ENCODE data around the gene KLF6.
A peak's percentile ranks its signal among the peaks of the same experiment; 100 is the strongest.

Gene KLF6

GRCh38 chr10:3783682-3784432 lies 1.2 kb downstream of the KLF6 start:
- no peaks in the 10 kb centered on the region for H3K9me3 ChIP-seq (ENCODE audit: control insufficient read depth, insufficient read depth, low read length)
- peak overlapping the region; percentile 80 for H3K4me3 ChIP-seq (ENCODE audit: low read length)
- H4K20me1 ChIP-seq (ENCODE audit: control insufficient read depth, insufficient read depth, low read depth, low read length) = peaks cover 38% of the 10 kb centered on the region
- peaks cover 61% of the 10 kb centered on the region for H3K36me3 ChIP-seq (ENCODE audit: control insufficient read depth, low read length)
- H3K4me1 ChIP-seq (ENCODE audit: control insufficient read depth, low read length) = peaks cover 28% of the 10 kb centered on the region
- TF ChIP-seq CTCF (IDR thresholded peaks at IDR 0.05; ENCODE audit: low read depth, low read length, poor library complexity, severe bottlenecking) = no peak
- no peak for TF ChIP-seq EZH2phosphoT487 (IDR thresholded peaks at IDR 0.05; ENCODE audit: borderline replicate concordance, low read length)
- peak overlapping the region; percentile 86 for H3K4me2 ChIP-seq (ENCODE audit: low read length)
- H3K79me2 ChIP-seq (ENCODE audit: control insufficient read depth, low read length) = peaks cover 61% of the 10 kb centered on the region
- 0 out of 2 replicates have a peak, but pooled peaks cover 2% of the 10 kb centered on the region for H3F3A ChIP-seq (ENCODE audit: control insufficient read depth, insufficient read depth)
- peak overlapping the region; percentile 90 for H3K27ac ChIP-seq (ENCODE audit: low read depth, low read length)
- no peaks in the 10 kb centered on the region for H3K9me2 ChIP-seq (replicated peaks; ENCODE audit: control insufficient read depth, low read length)
- no peaks in the 10 kb centered on the region for H3K27me3 ChIP-seq (ENCODE audit: control insufficient read depth, low read length)

- Histone ChIP-seq H3K27ac (ENCODE audit: low read depth, low read length) (peak overlapping the region; percentile 90), H3K4me2 (ENCODE audit: low read length) (peak overlapping the region; percentile 86), H3K4me1 (ENCODE audit: control insufficient read depth, low read length) (peaks cover 28% of the 10 kb centered on the region), H3F3A (ENCODE audit: control insufficient read depth, insufficient read depth) (peaks cover 5% of the 10 kb centered on the region; the same call in 1 of the 2 replicates), H3K79me2 (ENCODE audit: control insufficient read depth, low read length) (peaks cover 64% of the 10 kb centered on the region), H3K36me3 (ENCODE audit: control insufficient read depth, low read length) (peaks cover 66% of the 10 kb centered on the region), H3K9me3 (ENCODE audit: control insufficient read depth, insufficient read depth, low read length) (no peaks in the 10 kb centered on the region), H4K20me1 (ENCODE audit: control insufficient read depth, insufficient read depth, low read depth, low read length) (peaks cover 38% of the 10 kb centered on the region), H3K4me3 (ENCODE audit: low read length) (peak overlapping the region; percentile 80), H3K27me3 (ENCODE audit: control insufficient read depth, low read length) (no peaks in the 10 kb centered on the region), H3K9me2 (replicated peaks; ENCODE audit: control insufficient read depth, low read length) (no peaks in the 10 kb centered on the region)
- TF ChIP-seq CTCF (IDR thresholded peaks at IDR 0.05; ENCODE audit: low read depth, low read length, poor library complexity, severe bottlenecking) (no peak), EZH2phosphoT487 (IDR thresholded peaks at IDR 0.05; ENCODE audit: borderline replicate concordance, low read length) (no peak)
Observed at GRCh38 chr10:3783316-3783681, 1.7 kb downstream of the KLF6 start.

GRCh38 chr10:3782451-3783315 lies 2.3 kb downstream of the KLF6 start:
- H3F3A ChIP-seq (ENCODE audit: control insufficient read depth, insufficient read depth) = peaks cover 9% of the 10 kb centered on the region
- H3K79me2 ChIP-seq (ENCODE audit: control insufficient read depth, low read length) = peaks cover 64% of the 10 kb centered on the region
- no peaks in the 10 kb centered on the region for H3K9me3 ChIP-seq (ENCODE audit: control insufficient read depth, insufficient read depth, low read length)
- H3K4me2 ChIP-seq (ENCODE audit: low read length) = peak overlapping the region; percentile 86
- H3K9me2 ChIP-seq (replicated peaks; ENCODE audit: control insufficient read depth, low read length) = no peaks in the 10 kb centered on the region
- peaks cover 73% of the 10 kb centered on the region for H3K36me3 ChIP-seq (ENCODE audit: control insufficient read depth, low read length)
- peak overlapping the region; percentile 80 for H3K4me3 ChIP-seq (ENCODE audit: low read length)
- peaks cover 28% of the 10 kb centered on the region for H3K4me1 ChIP-seq (ENCODE audit: control insufficient read depth, low read length)
- H3K27ac ChIP-seq (ENCODE audit: low read depth, low read length) = peak overlapping the region; percentile 90
- no peak for TF ChIP-seq CTCF (IDR thresholded peaks at IDR 0.05; ENCODE audit: low read depth, low read length, poor library complexity, severe bottlenecking)
- no peak for TF ChIP-seq EZH2phosphoT487 (IDR thresholded peaks at IDR 0.05; ENCODE audit: borderline replicate concordance, low read length)
- no peaks in the 10 kb centered on the region for H3K27me3 ChIP-seq (ENCODE audit: control insufficient read depth, low read length)
- H4K20me1 ChIP-seq (ENCODE audit: control insufficient read depth, insufficient read depth, low read depth, low read length) = peaks cover 38% of the 10 kb centered on the region

All from DOHH2 (cell line).